ENCODE measurements around the gene NEK7. TPM values are rescaled to one million over a fixed set of nuclear protein-coding genes. Genes with fewer than 3 reads are reported as not detected.

Gene NEK7
- total RNA-seq, 2 donors from 2014 or later = 24.2 to 26.8 TPM

- H3K4me1 ChIP-seq (ENCODE audit: control insufficient read depth, insufficient read depth, low read length) = peaks cover 9% of the 10 kb centered on the region
- no peak overlapping the region for H3K4me3 ChIP-seq (ENCODE audit: low read length)
- TF ChIP-seq, protein P1, sequence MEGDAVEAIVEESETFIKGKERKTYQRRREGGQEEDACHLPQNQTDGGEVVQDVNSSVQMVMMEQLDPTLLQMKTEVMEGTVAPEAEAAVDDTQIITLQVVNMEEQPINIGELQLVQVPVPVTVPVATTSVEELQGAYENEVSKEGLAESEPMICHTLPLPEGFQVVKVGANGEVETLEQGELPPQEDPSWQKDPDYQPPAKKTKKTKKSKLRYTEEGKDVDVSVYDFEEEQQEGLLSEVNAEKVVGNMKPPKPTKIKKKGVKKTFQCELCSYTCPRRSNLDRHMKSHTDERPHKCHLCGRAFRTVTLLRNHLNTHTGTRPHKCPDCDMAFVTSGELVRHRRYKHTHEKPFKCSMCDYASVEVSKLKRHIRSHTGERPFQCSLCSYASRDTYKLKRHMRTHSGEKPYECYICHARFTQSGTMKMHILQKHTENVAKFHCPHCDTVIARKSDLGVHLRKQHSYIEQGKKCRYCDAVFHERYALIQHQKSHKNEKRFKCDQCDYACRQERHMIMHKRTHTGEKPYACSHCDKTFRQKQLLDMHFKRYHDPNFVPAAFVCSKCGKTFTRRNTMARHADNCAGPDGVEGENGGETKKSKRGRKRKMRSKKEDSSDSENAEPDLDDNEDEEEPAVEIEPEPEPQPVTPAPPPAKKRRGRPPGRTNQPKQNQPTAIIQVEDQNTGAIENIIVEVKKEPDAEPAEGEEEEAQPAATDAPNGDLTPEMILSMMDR (conservative IDR thresholded peaks at IDR 0.05) = no peak
- WGBS, 2 experiments (ENCODE audit: insufficient coverage in 1 of 2, insufficient read length in 1 of 2) = 91 to 100% methylated on average over 2 to 4 of the region's 4 CpGs
- no peak overlapping the region for H3K27ac ChIP-seq (ENCODE audit: low read depth, low read length)
- Mint-ChIP-seq H3K4me3 (no peak overlapping the region), H3K36me3 (ENCODE audit: low read depth) (peaks cover 5% of the 10 kb centered on the region), H3K27me3 (ENCODE audit: insufficient read depth) (peaks cover 1% of the 10 kb centered on the region), H3K27ac (no peak overlapping the region), H3K4me1 (peaks cover 26% of the 10 kb centered on the region), H3K9me3 (peaks cover 4% of the 10 kb centered on the region)
- no peaks in the 10 kb centered on the region for H3K36me3 ChIP-seq (ENCODE audit: control insufficient read depth, insufficient read depth, low read length)
- peaks cover 6% of the 10 kb centered on the region for H3K27me3 ChIP-seq (ENCODE audit: control insufficient read depth, insufficient read depth, low read length, poor library complexity, severe bottlenecking)
- H3K9me3 ChIP-seq (ENCODE audit: control insufficient read depth, low read length) = no peaks in the 10 kb centered on the region
- no peak for DNase-seq
- H3K9ac ChIP-seq (ENCODE audit: extremely low read depth, low read length, poor library complexity, severe bottlenecking) = no peak overlapping the region
These were observed 96.5 kb downstream of the NEK7 start for GRCh38 chr1:198253259-198253658.

- peaks cover 26% of the 10 kb centered on the region for H3K4me1 Mint-ChIP-seq
- Histone ChIP-seq H3K4me3 (ENCODE audit: low read length) (no peak overlapping the region), H3K36me3 (ENCODE audit: control insufficient read depth, insufficient read depth, low read length) (no peaks in the 10 kb centered on the region), H3K9me3 (ENCODE audit: control insufficient read depth, low read length) (no peaks in the 10 kb centered on the region), H3K4me1 (ENCODE audit: control insufficient read depth, insufficient read depth, low read length) (peaks cover 9% of the 10 kb centered on the region), H3K9ac (ENCODE audit: extremely low read depth, low read length, poor library complexity, severe bottlenecking) (no peak overlapping the region), H3K27me3 (ENCODE audit: control insufficient read depth, insufficient read depth, low read length, poor library complexity, severe bottlenecking) (peaks cover 6% of the 10 kb centered on the region), H3K27ac (ENCODE audit: low read depth, low read length) (no peak overlapping the region)
- H3K27me3 Mint-ChIP-seq (ENCODE audit: insufficient read depth) = peaks cover 1% of the 10 kb centered on the region
- H3K9me3 Mint-ChIP-seq = peaks cover 4% of the 10 kb centered on the region
- WGBS, 2 experiments (ENCODE audit: insufficient coverage in 1 of 2, insufficient read length in 1 of 2) = 35 to 60% methylated on average over 1 of the region's 1 CpG
- DNase-seq = no peak
- H3K4me3 Mint-ChIP-seq = no peak overlapping the region
- no peak overlapping the region for H3K27ac Mint-ChIP-seq
- TF ChIP-seq, protein P1 (conservative IDR thresholded peaks at IDR 0.05) = no peak
- H3K36me3 Mint-ChIP-seq (ENCODE audit: low read depth) = peaks cover 5% of the 10 kb centered on the region
These were observed 96.9 kb downstream of the NEK7 start for GRCh38 chr1:198253668-198254067.

- Histone ChIP-seq H3K4me3 (ENCODE audit: low read length) (no peak overlapping the region), H3K4me1 (ENCODE audit: control insufficient read depth, insufficient read depth, low read length) (peaks cover 9% of the 10 kb centered on the region), H3K27ac (ENCODE audit: low read depth, low read length) (no peak overlapping the region), H3K27me3 (ENCODE audit: control insufficient read depth, insufficient read depth, low read length, poor library complexity, severe bottlenecking) (peaks cover 6% of the 10 kb centered on the region), H3K9ac (ENCODE audit: extremely low read depth, low read length, poor library complexity, severe bottlenecking) (no peak overlapping the region), H3K36me3 (ENCODE audit: control insufficient read depth, insufficient read depth, low read length) (no peaks in the 10 kb centered on the region), H3K9me3 (ENCODE audit: control insufficient read depth, low read length) (no peaks in the 10 kb centered on the region)
- Mint-ChIP-seq H3K27me3 (ENCODE audit: insufficient read depth) (peaks cover 1% of the 10 kb centered on the region), H3K27ac (no peak overlapping the region), H3K9me3 (no peaks in the 10 kb centered on the region), H3K4me3 (no peak overlapping the region), H3K36me3 (ENCODE audit: low read depth) (peaks cover 4% of the 10 kb centered on the region), H3K4me1 (peaks cover 26% of the 10 kb centered on the region)
- no peak for DNase-seq
- 91% methylated on average over 2 of the region's 2 CpGs; no CpG with 5 or more reads in 1 of the 2 experiments for WGBS, 2 experiments (ENCODE audit: insufficient coverage in 1 of 2, insufficient read length in 1 of 2)
- TF ChIP-seq, protein P1 (conservative IDR thresholded peaks at IDR 0.05) = peak; percentile 55
These were observed 97.7 kb downstream of the NEK7 start for GRCh38 chr1:198254521-198254920.

All from endodermal cell (in vitro differentiated cells).